HCT116 (cell line): ENCODE measurements around the gene USP10. TPM values are rescaled to one million over a fixed set of nuclear protein-coding genes. Genes with fewer than 3 reads are reported as not detected.
A peak's percentile ranks its signal among the peaks of the same experiment; 100 is the strongest.

Experiments
- ATAC-seq: fragments of 200-7000 bp; cut with Tn5 transposase; 2 replicates; pipeline ENCODE4 v1.9.1; 2020; ENCODE audit warnings: mild to moderate bottlenecking, moderate library complexity
- BruUV-seq: library from RNA; stranded (reverse); fragments of 400-500 nt; replicated peaks from 2 replicates; lab custom pipeline; 2021; lab: Mats Ljungman, UMichigan
- CTCF ChIA-PET: fragments of 300-600 bp; sonication (Branson Sonifier 250); formaldehyde crosslinking; loops from one replicate; lab custom pipeline; 2021; ENCODE audit warnings: antibody characterized with exemption; lab: Charles Lee
- POLR2A ChIA-PET: fragments of 300-600, 350-600 bp; sonication (Branson Sonifier 250); formaldehyde crosslinking; loops from one replicate; lab custom pipeline; 2021; ENCODE audit warnings: antibody characterized with exemption; lab: Charles Lee
- RAD21 ChIA-PET, 2 experiments: fragments of 300-600 bp; sonication (Branson Sonifier 250); formaldehyde crosslinking; loops; one replicate each; lab custom pipeline; 2023; ENCODE audit warnings: low total read pairs in 2 of 2; ENCODE audit not compliant: uncharacterized antibody in 2 of 2, unreplicated experiment in 2 of 2, low non-redundant PET in 1 of 2; lab: Charles Lee
- DNase-seq: peaks from one replicate; pipeline ENCODE4 v3.0.0-alpha.2; 2010; ENCODE audit warnings: low read depth, low spot score
- H2AFZ ChIP-seq: fragments of 200-600 bp; shearing (Covaris generic), sonication (generic); 2 replicates; pipeline ENCODE4 v1.6.1; 2017; ENCODE audit warnings: low read depth, mixed run types, mixed read lengths, antibody characterized with exemption, low read length; ENCODE audit not compliant: poor library complexity, severe bottlenecking
- H3K27ac ChIP-seq: 2 replicates; pipeline ENCODE4 v1.5.1; 2012; ENCODE audit warnings: low read depth, low read length
- H3K27me3 ChIP-seq: fragments of 200-600 bp; sonication (generic); 2 replicates; pipeline ENCODE4 v1.6.1; 2016; ENCODE audit warnings: mixed run types, low read length, mixed read lengths; ENCODE audit not compliant: insufficient read depth
- H3K36me3 ChIP-seq, 2 experiments: fragments of 200-500 bp in 1 of 2; fragments of 200-600 bp in 1 of 2; sonication (Bioruptor generic) in 1 of 2; sonication (generic) in 1 of 2; 2 replicates each; pipeline versions ENCODE4 v1.5.1 to v1.6.1; 2014 to 2016; ENCODE audit warnings: low read length in 2 of 2, inconsistent platforms in 1 of 2, mixed read lengths in 1 of 2, mixed run types in 1 of 2; ENCODE audit not compliant: insufficient read depth in 2 of 2, control insufficient read depth in 1 of 2
- H3K4me1 ChIP-seq, 2 experiments: fragments of 200-600 bp in 1 of 2; sonication (generic) in 1 of 2; 2 replicates each; pipeline versions ENCODE4 v1.5.1 to v1.6.1; 2012 to 2017; ENCODE audit warnings: low read length in 2 of 2, inconsistent platforms in 1 of 2, mild to moderate bottlenecking in 1 of 2, mixed read lengths in 1 of 2, mixed run types in 1 of 2, moderate library complexity in 1 of 2; ENCODE audit not compliant: insufficient read depth in 2 of 2, control insufficient read depth in 1 of 2
- H3K4me2 ChIP-seq: fragments of 200-600 bp; sonication (generic); 2 replicates; pipeline ENCODE4 v1.6.1; 2017; ENCODE audit warnings: mixed run types, low read length, mixed read lengths
- H3K4me3 ChIP-seq, 2 experiments: fragments of 200-600 bp in 1 of 2; sonication (generic) in 1 of 2; replicated peaks in 1 of 2; 2 replicates each; pipeline ENCODE4 v1.5.1; 2011 to 2016; ENCODE audit warnings: low read length in 2 of 2, control low read depth in 1 of 2, low read depth in 1 of 2, mild to moderate bottlenecking in 1 of 2, mixed read lengths in 1 of 2, mixed run types in 1 of 2
- H3K79me2 ChIP-seq: fragments of 200-600 bp; sonication (generic); 2 replicates; pipeline ENCODE4 v1.6.1; 2017; ENCODE audit warnings: mild to moderate bottlenecking, mixed run types, low read length, moderate library complexity, mixed read lengths; ENCODE audit not compliant: insufficient read depth
- H3K9ac ChIP-seq: fragments of 200-600 bp; sonication (generic); 2 replicates; pipeline ENCODE4 v1.6.1; 2016; ENCODE audit warnings: low read length, mixed read lengths
- H3K9me2 ChIP-seq: fragments of 200-600 bp; sonication (generic), shearing (Covaris generic); 2 replicates; pipeline ENCODE4 v1.6.1; 2017; ENCODE audit warnings: mixed run types, mild to moderate bottlenecking, moderate library complexity; ENCODE audit not compliant: insufficient read depth
- H3K9me3 ChIP-seq, 2 experiments: fragments of 200-500 bp in 1 of 2; fragments of 200-600 bp in 1 of 2; sonication (Bioruptor generic) in 1 of 2; sonication (generic) in 1 of 2; 2 replicates each; pipeline ENCODE4 v1.6.1; 2014 to 2017; ENCODE audit warnings: low read length in 2 of 2, mixed read lengths in 2 of 2, inconsistent platforms in 1 of 2, low read depth in 1 of 2, mild to moderate bottlenecking in 1 of 2, mixed run types in 1 of 2, moderate library complexity in 1 of 2; ENCODE audit not compliant: control insufficient read depth in 1 of 2, insufficient read depth in 1 of 2
- H4K20me1 ChIP-seq: fragments of 200-600 bp; sonication (generic), shearing (Covaris generic); 2 replicates; pipeline ENCODE4 v1.6.1; 2017; ENCODE audit warnings: mixed run types, mild to moderate bottlenecking, moderate library complexity; ENCODE audit not compliant: insufficient read depth
- ATF3 ChIP-seq: IDR thresholded peaks from 2 replicates; pipeline ENCODE4 v1.6.1; 2012
- CBX3 ChIP-seq: IDR thresholded peaks from 2 replicates; pipeline ENCODE4 v1.6.1; 2012; ENCODE audit warnings: low read depth
- CEBPB ChIP-seq: IDR thresholded peaks from 2 replicates; pipeline ENCODE4 v1.6.1; 2012; ENCODE audit warnings: low read depth
- EGR1 ChIP-seq: IDR thresholded peaks from 2 replicates; pipeline ENCODE4 v1.6.1; 2012; ENCODE audit warnings: low read depth
- ELF1 ChIP-seq: IDR thresholded peaks from 2 replicates; pipeline ENCODE4 v1.6.1; 2012; ENCODE audit warnings: low read depth, borderline replicate concordance
- FOSL1 ChIP-seq: IDR thresholded peaks from 2 replicates; pipeline ENCODE4 v1.6.1; 2012; ENCODE audit warnings: low read depth
- JUND ChIP-seq: IDR thresholded peaks from 2 replicates; pipeline ENCODE4 v1.6.1; 2012
- MAX ChIP-seq: IDR thresholded peaks from 2 replicates; pipeline ENCODE4 v1.6.1; 2012
- POLR2A ChIP-seq: IDR thresholded peaks from 2 replicates; pipeline ENCODE4 v1.7.0; 2011; ENCODE audit warnings: borderline replicate concordance; ENCODE audit not compliant: insufficient read depth, insufficient read length; ENCODE audit errors: extremely low read depth
- POLR2AphosphoS5 ChIP-seq: IDR thresholded peaks from 2 replicates; pipeline ENCODE4 v1.6.1; 2011; ENCODE audit warnings: mild to moderate bottlenecking, low read depth, low read length, moderate library complexity
- RAD21 ChIP-seq: IDR thresholded peaks from 2 replicates; pipeline ENCODE4 v1.6.1; 2012; ENCODE audit warnings: low read depth, mild to moderate bottlenecking
- SIN3A ChIP-seq: IDR thresholded peaks from 2 replicates; pipeline ENCODE4 v1.6.1; 2012; ENCODE audit warnings: low read depth
- SP1 ChIP-seq: IDR thresholded peaks from 2 replicates; pipeline ENCODE4 v1.6.1; 2012; ENCODE audit warnings: low read depth
- YY1 ChIP-seq: IDR thresholded peaks from 2 replicates; pipeline ENCODE4 v1.6.1; 2011; ENCODE audit warnings: low read length, low read depth, moderate library complexity, mild to moderate bottlenecking; ENCODE audit not compliant: insufficient replicate concordance; ENCODE audit errors: extremely low read depth
- ZFX ChIP-seq: fragments of 450-650 bp; IDR thresholded peaks from 2 replicates; pipeline ENCODE4 v1.6.1; 2017
- intact Hi-C: fragments of 100-400 bp; cut with micrococcal nuclease; formaldehyde crosslinking; loops from 2 replicates; pipeline ENCODE4 v1.10.0; 2022
- total RNA-seq: library from RNA; stranded (reverse); gene quantifications from one replicate; pipeline ENCODE4 v1.2.1, GENCODE V29; 2021; ENCODE audit not compliant: unreplicated experiment

The USP10 gene
- total RNA-seq, 1 experiment from 2014 or later, result 175 TPM

- no peak for TF ChIP-seq ELF1
- TF ChIP-seq ZFX, result no peak
- TF ChIP-seq JUND, result no peak
Observed at GRCh38 chr16:84804326-84804725, 104.5 kb downstream of the USP10 start (continued).

- ChIA-PET CTCF (no interaction called here), POLR2A (interaction anchor here (1.1 kb wide), 1 partner anchor 11 kb away, joined by 3 read pairs; no protein-coding TSS in a partner anchor), RAD21 (no interaction called here)
- DNase-seq (no peak), ATAC-seq (peak; percentile 80)
- Histone ChIP-seq H3K9me3 (no peaks in the 10 kb centered on the region; a peak in 1 of 4 replicates), H4K20me1 (no peaks in the 10 kb centered on the region), H3K27me3 (0 out of 2 replicates have a peak, but pooled peaks cover 1% of the 10 kb centered on the region), H3K4me1 (peaks cover 12 to 38% of the 10 kb centered on the region in 2 experiments), H3K4me3 (peak overlapping the region; percentile 15 to 30; a peak in 3 of 4 replicates), H3K36me3 (no peaks in the 10 kb centered on the region), H3K9ac (peak overlapping the region; percentile 19; the same call in 1 of the 2 replicates), H3K9me2 (no peaks in the 10 kb centered on the region), H2AFZ (peak overlapping the region; percentile 49), H3K4me2 (peak overlapping the region; percentile 64), H3K79me2 (no peaks in the 10 kb centered on the region), H3K27ac (peak overlapping the region; percentile 48)
- intact Hi-C loops, result no loop called here
- BruUV-seq, result no TSS peak
- no peak for TF ChIP-seq POLR2AphosphoS5
- no peak for TF ChIP-seq ELF1
- no peak for TF ChIP-seq POLR2A
- no peak for TF ChIP-seq MAX
- no peak for TF ChIP-seq CBX3
- no peak for TF ChIP-seq SIN3A
- no peak; the same call in none of the 2 replicates for TF ChIP-seq FOSL1
- TF ChIP-seq ATF3, result no peak
- no peak for TF ChIP-seq CEBPB
- no peak for TF ChIP-seq JUND
- TF ChIP-seq YY1, result no peak
- TF ChIP-seq SP1, result no peak
- TF ChIP-seq RAD21, result no peak
- no peak for TF ChIP-seq EGR1
Observed at GRCh38 chr16:84806256-84806889, 106.6 kb downstream of the USP10 start.
